HEK293 (cell line): ENCODE results near the gene SERINC3.

Experiments used
- CTCF ChIA-PET: fragments of 350-600 bp; formaldehyde crosslinking; extraction: SDS; loops from one replicate; lab custom pipeline; 2021; ENCODE audit warnings: antibody characterized with exemption; lab: Yijun Ruan, JAX
- POLR2A ChIA-PET: fragments of 300-600 bp; formaldehyde crosslinking; extraction: SDS; loops from one replicate; lab custom pipeline; 2020; ENCODE audit warnings: antibody characterized with exemption, inconsistent platforms; lab: Yijun Ruan, JAX
- H3K27ac ChIP-seq: fragments of 200-500 bp; sonication (Bioruptor generic); 2 replicates; pipeline ENCODE4 v1.5.1; 2014; ENCODE audit warnings: low read depth, low read length, control low read depth, inconsistent platforms; ENCODE audit errors: extremely low read depth
- H3K36me3 ChIP-seq, 2 experiments: fragments of 200-500 bp in 1 of 2; sonication (Bioruptor generic) in 1 of 2; 1 replicate in 1 of 2; 2 replicates in 1 of 2; pipeline ENCODE4 v1.5.1; 2014 to 2017; ENCODE audit warnings: inconsistent platforms in 2 of 2, low read length in 2 of 2; ENCODE audit not compliant: control insufficient read depth in 2 of 2, insufficient read depth in 1 of 2
- H3K4me1 ChIP-seq: fragments of 200-500 bp; sonication (Bioruptor generic); 2 replicates; pipeline ENCODE4 v1.5.1; 2014; ENCODE audit warnings: mild to moderate bottlenecking, low read length, inconsistent platforms; ENCODE audit not compliant: control insufficient read depth, insufficient read depth
- H3K4me3 ChIP-seq: 2 replicates; pipeline ENCODE4 v1.5.1; 2011; ENCODE audit warnings: low read depth, mild to moderate bottlenecking, control low read depth, low read length, moderate library complexity
- H3K9me3 ChIP-seq: fragments of 200-500 bp; sonication (Bioruptor generic); 2 replicates; pipeline ENCODE4 v1.5.1; 2014; ENCODE audit warnings: low read depth, low read length, inconsistent platforms; ENCODE audit not compliant: control insufficient read depth, insufficient read depth
- EGR2 ChIP-seq: fragments of 450-650 bp; formaldehyde crosslinking; IDR thresholded peaks from 2 replicates; pipeline ENCODE4 v1.5.1; 2016; ENCODE audit warnings: low read depth, missing biosample characterization, missing genetic modification characterization
- HOXA7 ChIP-seq: sonication (generic); formaldehyde crosslinking; IDR thresholded peaks from 2 replicates; pipeline ENCODE4 v1.8.1; 2022; ENCODE audit warnings: missing genetic modification reagents, borderline replicate concordance
- IKZF3 ChIP-seq: fragments of 450-650 bp; IDR thresholded peaks from 2 replicates; pipeline ENCODE4 v1.5.0; 2018; ENCODE audit warnings: missing biosample characterization, mild to moderate bottlenecking, missing genetic modification characterization, moderate library complexity
- KLF1 ChIP-seq: fragments of 450-650 bp; formaldehyde crosslinking; IDR thresholded peaks from 2 replicates; pipeline ENCODE4 v1.5.1; 2016; ENCODE audit warnings: missing biosample characterization, missing genetic modification characterization
- KLF16 ChIP-seq: fragments of 450-650 bp; formaldehyde crosslinking; IDR thresholded peaks from 2 replicates; pipeline ENCODE4 v1.5.1; 2017; ENCODE audit warnings: missing biosample characterization, missing genetic modification characterization
- MYNN ChIP-seq: fragments of 450-650 bp; formaldehyde crosslinking; IDR thresholded peaks from 2 replicates; pipeline ENCODE4 v1.5.1; 2016; ENCODE audit warnings: missing biosample characterization, missing genetic modification characterization, borderline replicate concordance
- PRDM1 ChIP-seq: fragments of 450-650 bp; formaldehyde crosslinking; IDR thresholded peaks from 2 replicates; pipeline ENCODE4; 2016; ENCODE audit warnings: missing biosample characterization, missing genetic modification characterization
- ZBTB17 ChIP-seq: fragments of 450-650 bp; formaldehyde crosslinking; IDR thresholded peaks from 2 replicates; pipeline ENCODE4 v1.5.1; 2016; ENCODE audit warnings: missing biosample characterization, missing genetic modification characterization
- ZBTB7A ChIP-seq: fragments of 450-650 bp; formaldehyde crosslinking; IDR thresholded peaks from 2 replicates; pipeline ENCODE4 v1.5.1; 2016; ENCODE audit warnings: low read depth, missing biosample characterization, missing genetic modification characterization
- ZFHX2 ChIP-seq: fragments of 450-650 bp; formaldehyde crosslinking; conservative IDR thresholded peaks from 2 replicates; pipeline ENCODE4 v1.5.1; 2016; ENCODE audit warnings: missing biosample characterization, missing genetic modification characterization
- ZFP37 ChIP-seq: fragments of 450-650 bp; formaldehyde crosslinking; IDR thresholded peaks from 2 replicates; pipeline ENCODE4 v1.5.1; 2016; ENCODE audit warnings: missing biosample characterization, missing genetic modification characterization
- ZNF121 ChIP-seq: fragments of 450-650 bp; formaldehyde crosslinking; IDR thresholded peaks from 2 replicates; pipeline ENCODE4 v1.5.1; 2016; ENCODE audit warnings: missing biosample characterization, missing genetic modification characterization
- ZNF133 ChIP-seq: fragments of 450-650 bp; formaldehyde crosslinking; IDR thresholded peaks from 2 replicates; pipeline ENCODE4 v1.5.1; 2016; ENCODE audit warnings: missing biosample characterization, missing genetic modification characterization
- ZNF146 ChIP-seq: fragments of 450-650 bp; formaldehyde crosslinking; IDR thresholded peaks from 2 replicates; pipeline ENCODE4 v1.5.1; 2016; ENCODE audit warnings: missing biosample characterization, missing genetic modification characterization
- ZNF221 ChIP-seq: fragments of 450-650 bp; formaldehyde crosslinking; IDR thresholded peaks from 2 replicates; pipeline ENCODE4 v1.5.1; 2017; ENCODE audit warnings: missing biosample characterization, missing genetic modification characterization, borderline replicate concordance
- ZNF266 ChIP-seq: fragments of 450-650 bp; formaldehyde crosslinking; IDR thresholded peaks from 2 replicates; pipeline ENCODE4 v1.5.1; 2016; ENCODE audit warnings: missing biosample characterization, missing genetic modification characterization, low read depth
- ZNF549 ChIP-seq: fragments of 450-650 bp; IDR thresholded peaks from 2 replicates; pipeline ENCODE4 v1.5.1; 2018; ENCODE audit warnings: missing biosample characterization, missing genetic modification characterization, mild to moderate bottlenecking, inconsistent platforms, moderate library complexity
- ZNF571 ChIP-seq: fragments of 450-650 bp; formaldehyde crosslinking; IDR thresholded peaks from 2 replicates; pipeline ENCODE4 v1.5.0; 2017; ENCODE audit warnings: missing biosample characterization, missing genetic modification characterization
- ZNF664 ChIP-seq: fragments of 450-650 bp; formaldehyde crosslinking; IDR thresholded peaks from 2 replicates; pipeline ENCODE4 v1.5.1; 2016; ENCODE audit warnings: missing biosample characterization, missing genetic modification characterization
- ZNF701 ChIP-seq: fragments of 450-650 bp; formaldehyde crosslinking; IDR thresholded peaks from 2 replicates; pipeline ENCODE4 v1.5.1; 2016; ENCODE audit warnings: missing biosample characterization, missing genetic modification characterization
- TF ChIP-seq, protein P1 (sequence below): fragments of 450-650 bp; formaldehyde crosslinking; IDR thresholded peaks from 2 replicates; pipeline ENCODE4 v1.5.1; 2017; ENCODE audit warnings: missing biosample characterization, missing genetic modification characterization
- TF ChIP-seq, protein P2 (sequence below): fragments of 450-650 bp; formaldehyde crosslinking; IDR thresholded peaks from 2 replicates; pipeline ENCODE4 v1.5.1; 2016; ENCODE audit warnings: missing biosample characterization, missing genetic modification characterization
- TF ChIP-seq, protein P3 (sequence below): fragments of 450-650 bp; formaldehyde crosslinking; IDR thresholded peaks from 2 replicates; pipeline ENCODE4 v1.5.1; 2017; ENCODE audit warnings: missing biosample characterization, missing genetic modification characterization
- TF ChIP-seq, protein P4 (sequence below): fragments of 450-650 bp; IDR thresholded peaks from 2 replicates; pipeline ENCODE4 v1.5.1; 2018; ENCODE audit warnings: missing biosample characterization, missing genetic modification characterization
- TF ChIP-seq, protein P5 (sequence below): fragments of 450-650 bp; formaldehyde crosslinking; IDR thresholded peaks from 2 replicates; pipeline ENCODE4 v1.5.1; 2016; ENCODE audit warnings: missing biosample characterization, missing genetic modification characterization
- TF ChIP-seq, protein P6 (sequence below): sonication (generic); formaldehyde crosslinking; IDR thresholded peaks from 2 replicates; pipeline ENCODE4 v1.8.1; 2022; ENCODE audit warnings: mild to moderate bottlenecking, moderate library complexity, missing genetic modification reagents

Gene SERINC3

DNA sequence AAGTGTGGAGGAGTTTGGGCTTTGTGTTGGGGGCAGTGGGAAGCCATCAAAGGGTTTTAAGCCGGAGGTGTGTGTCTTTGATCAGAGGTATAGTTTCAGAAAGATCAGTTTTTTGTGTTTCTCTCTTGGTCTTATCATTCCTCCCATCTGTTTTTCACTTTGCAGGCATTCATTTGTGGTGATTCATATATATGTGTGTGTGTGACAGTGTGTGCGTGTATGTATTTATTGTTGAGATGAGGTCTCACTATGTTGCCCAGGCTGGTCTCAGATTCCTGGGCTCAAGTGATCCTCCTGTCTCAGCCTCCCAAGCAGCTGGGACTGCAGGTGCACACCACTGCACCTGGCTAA lies 11.1 kb upstream of the SERINC3 start (continued):
- TF ChIP-seq, protein P1, sequence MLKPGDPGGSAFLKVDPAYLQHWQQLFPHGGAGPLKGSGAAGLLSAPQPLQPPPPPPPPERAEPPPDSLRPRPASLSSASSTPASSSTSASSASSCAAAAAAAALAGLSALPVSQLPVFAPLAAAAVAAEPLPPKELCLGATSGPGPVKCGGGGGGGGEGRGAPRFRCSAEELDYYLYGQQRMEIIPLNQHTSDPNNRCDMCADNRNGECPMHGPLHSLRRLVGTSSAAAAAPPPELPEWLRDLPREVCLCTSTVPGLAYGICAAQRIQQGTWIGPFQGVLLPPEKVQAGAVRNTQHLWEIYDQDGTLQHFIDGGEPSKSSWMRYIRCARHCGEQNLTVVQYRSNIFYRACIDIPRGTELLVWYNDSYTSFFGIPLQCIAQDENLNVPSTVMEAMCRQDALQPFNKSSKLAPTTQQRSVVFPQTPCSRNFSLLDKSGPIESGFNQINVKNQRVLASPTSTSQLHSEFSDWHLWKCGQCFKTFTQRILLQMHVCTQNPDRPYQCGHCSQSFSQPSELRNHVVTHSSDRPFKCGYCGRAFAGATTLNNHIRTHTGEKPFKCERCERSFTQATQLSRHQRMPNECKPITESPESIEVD (tag by site-specific recombination): 0 out of 2 replicates have a peak, but pooled peaks have one; percentile 43
- peak; percentile 40; the same call in 1 of the 2 replicates for TF ChIP-seq ZFHX2 (tag by site-specific recombination)
- no peak for TF ChIP-seq ZNF571 (tag by site-specific recombination)
- TF ChIP-seq, protein P2, sequence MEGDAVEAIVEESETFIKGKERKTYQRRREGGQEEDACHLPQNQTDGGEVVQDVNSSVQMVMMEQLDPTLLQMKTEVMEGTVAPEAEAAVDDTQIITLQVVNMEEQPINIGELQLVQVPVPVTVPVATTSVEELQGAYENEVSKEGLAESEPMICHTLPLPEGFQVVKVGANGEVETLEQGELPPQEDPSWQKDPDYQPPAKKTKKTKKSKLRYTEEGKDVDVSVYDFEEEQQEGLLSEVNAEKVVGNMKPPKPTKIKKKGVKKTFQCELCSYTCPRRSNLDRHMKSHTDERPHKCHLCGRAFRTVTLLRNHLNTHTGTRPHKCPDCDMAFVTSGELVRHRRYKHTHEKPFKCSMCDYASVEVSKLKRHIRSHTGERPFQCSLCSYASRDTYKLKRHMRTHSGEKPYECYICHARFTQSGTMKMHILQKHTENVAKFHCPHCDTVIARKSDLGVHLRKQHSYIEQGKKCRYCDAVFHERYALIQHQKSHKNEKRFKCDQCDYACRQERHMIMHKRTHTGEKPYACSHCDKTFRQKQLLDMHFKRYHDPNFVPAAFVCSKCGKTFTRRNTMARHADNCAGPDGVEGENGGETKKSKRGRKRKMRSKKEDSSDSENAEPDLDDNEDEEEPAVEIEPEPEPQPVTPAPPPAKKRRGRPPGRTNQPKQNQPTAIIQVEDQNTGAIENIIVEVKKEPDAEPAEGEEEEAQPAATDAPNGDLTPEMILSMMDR (tag by site-specific recombination): no peak
- no peak for TF ChIP-seq ZNF664 (tag by site-specific recombination)
- TF ChIP-seq EGR2 (tag by site-specific recombination): peak; percentile 32; the same call in 1 of the 2 replicates
- no peak for TF ChIP-seq IKZF3 (tag by site-specific recombination)
- TF ChIP-seq ZBTB17: peak; percentile 55
- no peak for TF ChIP-seq ZNF221 (tag by site-specific recombination)
- TF ChIP-seq, protein P3, sequence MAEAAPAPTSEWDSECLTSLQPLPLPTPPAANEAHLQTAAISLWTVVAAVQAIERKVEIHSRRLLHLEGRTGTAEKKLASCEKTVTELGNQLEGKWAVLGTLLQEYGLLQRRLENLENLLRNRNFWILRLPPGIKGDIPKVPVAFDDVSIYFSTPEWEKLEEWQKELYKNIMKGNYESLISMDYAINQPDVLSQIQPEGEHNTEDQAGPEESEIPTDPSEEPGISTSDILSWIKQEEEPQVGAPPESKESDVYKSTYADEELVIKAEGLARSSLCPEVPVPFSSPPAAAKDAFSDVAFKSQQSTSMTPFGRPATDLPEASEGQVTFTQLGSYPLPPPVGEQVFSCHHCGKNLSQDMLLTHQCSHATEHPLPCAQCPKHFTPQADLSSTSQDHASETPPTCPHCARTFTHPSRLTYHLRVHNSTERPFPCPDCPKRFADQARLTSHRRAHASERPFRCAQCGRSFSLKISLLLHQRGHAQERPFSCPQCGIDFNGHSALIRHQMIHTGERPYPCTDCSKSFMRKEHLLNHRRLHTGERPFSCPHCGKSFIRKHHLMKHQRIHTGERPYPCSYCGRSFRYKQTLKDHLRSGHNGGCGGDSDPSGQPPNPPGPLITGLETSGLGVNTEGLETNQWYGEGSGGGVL (tag by site-specific recombination): no peak

DNA sequence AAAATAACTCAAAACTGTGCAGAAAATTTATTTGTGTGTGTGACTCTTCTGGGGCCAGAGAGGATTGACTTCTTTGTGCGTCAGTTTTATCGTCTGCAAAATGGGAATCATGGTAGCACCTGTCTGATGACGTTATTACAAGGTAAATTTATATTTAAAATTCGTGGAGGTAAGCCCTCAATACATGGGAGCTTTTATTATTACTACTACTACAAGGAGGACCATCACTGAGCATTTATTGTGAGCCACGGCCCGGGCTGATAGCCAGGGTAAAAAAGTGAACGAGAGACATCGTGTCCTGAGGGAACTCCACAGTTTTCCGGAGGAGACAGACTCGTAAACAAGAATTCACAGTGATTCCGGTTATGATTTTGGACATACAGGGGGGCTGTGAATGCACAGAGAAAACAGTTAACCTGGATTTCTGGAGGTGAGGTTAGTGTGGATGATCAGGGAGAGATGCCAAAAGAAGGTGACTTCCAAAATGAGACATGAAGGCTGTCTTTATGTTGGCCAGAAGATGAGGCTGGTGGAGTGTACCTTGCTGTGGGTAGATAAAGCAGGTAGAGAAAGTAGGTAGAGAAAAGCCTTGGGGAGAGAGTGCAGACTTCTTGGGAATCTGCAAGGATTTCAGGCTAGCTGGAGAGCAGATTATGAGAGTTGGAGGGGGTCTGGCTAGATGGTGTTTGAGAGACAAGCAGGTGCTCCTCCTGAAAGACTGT lies 10.6 kb upstream of the SERINC3 start:
- Histone ChIP-seq H3K27ac (no peak overlapping the region), H3K4me1 (peaks cover 6% of the 10 kb centered on the region; the same call in 1 of the 2 replicates), H3K9me3 (no peaks in the 10 kb centered on the region), H3K36me3 (no peaks in the 10 kb centered on the region), H3K4me3 (peak overlapping the region; percentile 69)
- ChIA-PET POLR2A (no interaction called here), CTCF (interaction anchor here (0.7 to 1.7 kb wide), 3 partner anchors 12 to 78 kb away, joined by 3 to 7 read pairs (median 4); partner anchors contain the start of gene SERINC3)
- no peak for TF ChIP-seq ZNF133 (tag by site-specific recombination)
- TF ChIP-seq ZNF121 (tag by site-specific recombination): no peak
- TF ChIP-seq ZBTB7A (tag by site-specific recombination): no peak
- peak; percentile 90 for TF ChIP-seq ZBTB17
- no peak for TF ChIP-seq ZNF549 (tag by site-specific recombination)
- TF ChIP-seq ZNF701 (tag by site-specific recombination): no peak
- TF ChIP-seq KLF1 (tag by site-specific recombination): 0 out of 2 replicates have a peak, but pooled peaks have one; percentile 9
- TF ChIP-seq ZFP37 (tag by site-specific recombination): no peak
- TF ChIP-seq MYNN: no peak
- TF ChIP-seq, protein P4, sequence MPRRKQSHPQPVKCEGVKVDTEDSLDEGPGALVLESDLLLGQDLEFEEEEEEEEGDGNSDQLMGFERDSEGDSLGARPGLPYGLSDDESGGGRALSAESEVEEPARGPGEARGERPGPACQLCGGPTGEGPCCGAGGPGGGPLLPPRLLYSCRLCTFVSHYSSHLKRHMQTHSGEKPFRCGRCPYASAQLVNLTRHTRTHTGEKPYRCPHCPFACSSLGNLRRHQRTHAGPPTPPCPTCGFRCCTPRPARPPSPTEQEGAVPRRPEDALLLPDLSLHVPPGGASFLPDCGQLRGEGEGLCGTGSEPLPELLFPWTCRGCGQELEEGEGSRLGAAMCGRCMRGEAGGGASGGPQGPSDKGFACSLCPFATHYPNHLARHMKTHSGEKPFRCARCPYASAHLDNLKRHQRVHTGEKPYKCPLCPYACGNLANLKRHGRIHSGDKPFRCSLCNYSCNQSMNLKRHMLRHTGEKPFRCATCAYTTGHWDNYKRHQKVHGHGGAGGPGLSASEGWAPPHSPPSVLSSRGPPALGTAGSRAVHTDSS (tag by site-specific recombination): no peak
- TF ChIP-seq, protein P5, sequence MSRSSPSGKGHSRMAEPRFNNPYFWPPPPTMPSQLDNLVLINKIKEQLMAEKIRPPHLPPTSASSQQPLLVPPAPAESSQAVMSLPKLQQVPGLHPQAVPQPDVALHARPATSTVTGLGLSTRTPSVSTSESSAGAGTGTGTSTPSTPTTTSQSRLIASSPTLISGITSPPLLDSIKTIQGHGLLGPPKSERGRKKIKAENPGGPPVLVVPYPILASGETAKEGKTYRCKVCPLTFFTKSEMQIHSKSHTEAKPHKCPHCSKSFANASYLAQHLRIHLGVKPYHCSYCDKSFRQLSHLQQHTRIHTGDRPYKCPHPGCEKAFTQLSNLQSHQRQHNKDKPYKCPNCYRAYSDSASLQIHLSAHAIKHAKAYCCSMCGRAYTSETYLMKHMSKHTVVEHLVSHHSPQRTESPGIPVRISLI (tag by site-specific recombination): no peak
- TF ChIP-seq ZNF266 (tag by site-specific recombination): no peak
- no peak for TF ChIP-seq HOXA7
- TF ChIP-seq ZNF664 (tag by site-specific recombination): no peak
- peak; percentile 91 for TF ChIP-seq PRDM1 (tag by site-specific recombination)
- 0 out of 2 replicates have a peak, but pooled peaks have one; percentile 17 for TF ChIP-seq KLF16 (tag by site-specific recombination)
- TF ChIP-seq, protein P6, sequence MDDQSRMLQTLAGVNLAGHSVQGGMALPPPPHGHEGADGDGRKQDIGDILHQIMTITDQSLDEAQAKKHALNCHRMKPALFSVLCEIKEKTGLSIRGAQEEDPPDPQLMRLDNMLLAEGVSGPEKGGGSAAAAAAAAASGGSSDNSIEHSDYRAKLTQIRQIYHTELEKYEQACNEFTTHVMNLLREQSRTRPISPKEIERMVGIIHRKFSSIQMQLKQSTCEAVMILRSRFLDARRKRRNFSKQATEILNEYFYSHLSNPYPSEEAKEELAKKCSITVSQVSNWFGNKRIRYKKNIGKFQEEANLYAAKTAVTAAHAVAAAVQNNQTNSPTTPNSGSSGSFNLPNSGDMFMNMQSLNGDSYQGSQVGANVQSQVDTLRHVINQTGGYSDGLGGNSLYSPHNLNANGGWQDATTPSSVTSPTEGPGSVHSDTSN (CRISPR knock-in tag): no peak
- TF ChIP-seq ZNF146: no peak
